Prostate gland (tissue), 2 donors: ENCODE data around the gene COA8. TPM values are rescaled to one million over a fixed set of nuclear protein-coding genes. Genes with fewer than 3 reads are reported as not detected.

ENCODE experiments used
- DNase-seq: peaks from one replicate; pipeline ENCODE4 v3.0.0-alpha.2; 2019; ENCODE audit warnings: low spot score
- H3K27ac ChIP-seq, 2 donors: fragments of 200-600 bp; sonication (generic); 2 replicates each; pipeline ENCODE4 v1.5.1; 2017 to 2019
- H3K27me3 ChIP-seq: fragments of 200-600 bp; sonication (generic); replicated peaks from 2 replicates; pipeline ENCODE4 v1.5.1; 2019; ENCODE audit not compliant: insufficient read depth
- H3K36me3 ChIP-seq, 2 donors: fragments of 200-600 bp; sonication (generic); 1 replicate in 1 of 2; 2 replicates in 1 of 2; pipeline versions ENCODE4 v1.5.1 to v1.8.1; 2017 to 2019
- H3K4me1 ChIP-seq: fragments of 200-600 bp; sonication (generic); replicated peaks from 2 replicates; pipeline ENCODE4 v1.5.1; 2019
- H3K4me3 ChIP-seq, 2 donors: fragments of 200-600 bp; sonication (generic); 2 replicates each; pipeline ENCODE4 v1.5.1; 2017 to 2019
- H3K9me3 ChIP-seq: fragments of 200-600 bp; sonication (generic); 2 replicates; pipeline ENCODE4 v1.5.1; 2017
- POLR2A ChIP-seq: fragments of 450-650 bp; IDR thresholded peaks from one replicate; pipeline ENCODE4 v1.6.1; 2016; ENCODE audit warnings: antibody characterized with exemption, mild to moderate bottlenecking
- POLR2AphosphoS5 ChIP-seq: sonication (generic); formaldehyde crosslinking; IDR thresholded peaks from one replicate; pipeline ENCODE4 v1.6.1; 2017; ENCODE audit warnings: antibody characterized with exemption
- WGBS: methylation state at CpG from one replicate; pipeline ENCODE4 v1.1.5; 2018; 5-methylcytosine and 5-hydroxymethylcytosine counted together
- intact Hi-C: fragments of 100-400 bp; cut with DNase I; formaldehyde crosslinking; loops from one replicate; pipeline ENCODE4 v1.14.2; 2022
- total RNA-seq, 2 donors: library from RNA; depleted of rRNA; stranded (reverse); fragments of >200 nt; gene quantifications; one replicate each; pipeline ENCODE4 v1.1.0, GENCODE V29; 2016
- TF ChIP-seq, protein P1 (sequence below), 4 experiments: fragments of 200-600 bp in 2 of 4; fragments of 450-650 bp in 2 of 4; sonication (generic) in 2 of 4; IDR thresholded peaks; 1 replicate in 3 of 4; 2 replicates in 1 of 4; pipeline ENCODE4 v1.5.1; 2016 to 2019; ENCODE audit warnings: antibody characterized with exemption in 4 of 4, mild to moderate bottlenecking in 2 of 4, moderate library complexity in 2 of 4

COA8 gene
- total RNA-seq, 2 donors from 2014 or later: 24.3 to 24.9 TPM

DNA sequence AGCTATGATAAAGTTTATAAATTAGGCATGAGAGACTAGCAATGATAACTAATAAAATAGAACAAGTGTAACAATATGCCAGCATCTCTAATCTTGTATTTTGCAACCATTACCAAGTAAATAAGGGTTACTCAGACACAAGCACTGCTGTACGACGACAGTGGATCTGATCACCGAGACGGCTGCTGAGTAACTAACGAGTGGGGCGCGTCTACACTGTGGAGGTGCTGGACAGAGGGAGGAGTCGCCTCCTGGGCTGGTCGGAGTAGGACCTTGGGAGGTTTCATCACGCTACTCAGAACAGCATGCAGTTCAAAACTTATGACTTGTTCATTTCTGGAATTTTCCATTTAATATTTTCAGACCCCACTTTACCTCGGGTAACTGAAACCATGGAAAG, 18.4 kb downstream of the COA8 start:
- 86% methylated on average over 11 of the region's 11 CpGs for WGBS
- Histone ChIP-seq H3K4me1 (peaks cover 9% of the 10 kb centered on the region), H3K27me3 (no peaks in the 10 kb centered on the region), H3K36me3 (no peaks in the 10 kb centered on the region), H3K4me3 (no peak overlapping the region), H3K27ac (peak overlapping the region in 1 of 2 donors; percentile 30), H3K9me3 (no peaks in the 10 kb centered on the region)
- no peak for DNase-seq
- TF ChIP-seq, protein P1, sequence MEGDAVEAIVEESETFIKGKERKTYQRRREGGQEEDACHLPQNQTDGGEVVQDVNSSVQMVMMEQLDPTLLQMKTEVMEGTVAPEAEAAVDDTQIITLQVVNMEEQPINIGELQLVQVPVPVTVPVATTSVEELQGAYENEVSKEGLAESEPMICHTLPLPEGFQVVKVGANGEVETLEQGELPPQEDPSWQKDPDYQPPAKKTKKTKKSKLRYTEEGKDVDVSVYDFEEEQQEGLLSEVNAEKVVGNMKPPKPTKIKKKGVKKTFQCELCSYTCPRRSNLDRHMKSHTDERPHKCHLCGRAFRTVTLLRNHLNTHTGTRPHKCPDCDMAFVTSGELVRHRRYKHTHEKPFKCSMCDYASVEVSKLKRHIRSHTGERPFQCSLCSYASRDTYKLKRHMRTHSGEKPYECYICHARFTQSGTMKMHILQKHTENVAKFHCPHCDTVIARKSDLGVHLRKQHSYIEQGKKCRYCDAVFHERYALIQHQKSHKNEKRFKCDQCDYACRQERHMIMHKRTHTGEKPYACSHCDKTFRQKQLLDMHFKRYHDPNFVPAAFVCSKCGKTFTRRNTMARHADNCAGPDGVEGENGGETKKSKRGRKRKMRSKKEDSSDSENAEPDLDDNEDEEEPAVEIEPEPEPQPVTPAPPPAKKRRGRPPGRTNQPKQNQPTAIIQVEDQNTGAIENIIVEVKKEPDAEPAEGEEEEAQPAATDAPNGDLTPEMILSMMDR (IDR thresholded peaks at IDR 0.05): no peak
- TF ChIP-seq POLR2A (no peak), POLR2AphosphoS5 (no peak)
- intact Hi-C loops: no loop called here

DNA sequence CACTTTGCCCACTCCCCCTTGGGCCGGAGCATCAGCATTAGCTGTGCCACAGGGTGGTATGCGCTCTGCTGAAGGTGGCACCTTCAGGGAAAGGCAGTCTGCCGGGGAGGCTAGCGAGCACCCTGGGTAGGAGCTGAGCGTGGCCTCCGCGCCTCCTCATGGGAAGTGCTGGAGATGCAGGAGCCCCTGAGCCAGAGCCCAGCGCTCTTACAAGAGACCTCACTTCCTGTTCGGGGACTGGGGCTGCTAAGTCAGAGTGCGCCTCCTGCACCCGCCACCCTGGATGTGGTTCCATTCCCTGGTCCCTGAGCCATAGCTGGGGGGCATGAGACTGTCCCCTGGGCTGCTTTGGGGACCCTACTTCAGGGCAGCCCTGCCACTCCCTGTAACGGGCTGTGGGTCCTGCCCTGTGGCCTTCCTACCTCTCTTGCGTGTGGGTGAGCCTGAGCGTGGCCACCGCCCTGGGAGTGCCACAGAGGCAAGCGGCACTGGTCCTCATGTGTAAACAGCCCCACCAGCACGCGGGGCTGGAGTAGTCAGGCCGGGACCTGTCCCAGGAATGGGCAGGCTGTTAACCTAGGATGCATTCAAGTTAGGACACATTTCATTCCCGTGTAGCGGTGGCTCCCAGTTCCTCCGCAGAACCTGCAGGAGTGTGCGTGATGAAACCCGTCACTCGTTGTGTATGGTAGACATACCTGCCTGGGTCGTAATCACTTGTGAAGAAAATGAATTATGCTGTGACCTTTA, 19.4 kb downstream of the COA8 start:
- Histone ChIP-seq H3K27me3 (no peaks in the 10 kb centered on the region), H3K4me1 (peaks cover 3% of the 10 kb centered on the region), H3K36me3 (no peaks in the 10 kb centered on the region), H3K9me3 (no peaks in the 10 kb centered on the region), H3K4me3 (no peak overlapping the region), H3K27ac (peak overlapping the region; percentile 30 to 56)
- WGBS: 57% methylated on average over 21 of the region's 26 CpGs
- peak; percentile 69 for DNase-seq
- no peak for TF ChIP-seq POLR2A
- TF ChIP-seq POLR2AphosphoS5: peak; percentile 56
- intact Hi-C loops: no loop called here

DNA sequence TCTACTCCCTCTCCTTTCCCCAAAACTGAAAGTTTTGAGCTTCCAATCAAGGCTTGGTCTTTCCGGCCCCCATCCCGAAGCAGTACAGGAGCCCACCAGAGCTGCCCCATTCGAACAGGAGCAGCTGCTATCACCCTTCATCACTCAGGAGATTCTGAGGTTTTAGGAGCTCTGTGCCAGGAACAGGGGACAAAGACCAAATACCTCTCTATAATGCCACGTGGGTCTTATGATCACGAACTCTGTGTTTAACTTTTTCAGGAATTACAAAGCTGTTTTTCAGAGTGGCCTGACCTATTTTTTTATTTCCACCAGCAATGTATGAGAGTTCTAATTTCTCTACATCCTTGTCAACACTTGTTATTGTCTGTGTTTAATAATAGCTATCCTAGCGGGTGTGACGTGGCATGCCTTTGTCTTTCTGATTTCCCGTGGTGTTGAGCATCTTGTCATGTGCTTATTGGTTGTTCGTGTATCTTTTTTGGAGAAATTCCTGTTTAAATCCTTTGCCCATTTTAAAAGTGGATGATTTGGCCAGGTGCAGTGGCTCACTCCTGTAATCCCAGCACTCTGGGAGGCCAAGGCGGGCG, 21.7 kb downstream of the COA8 start:
- no peak for TF ChIP-seq POLR2AphosphoS5
- TF ChIP-seq POLR2A: no peak
- TF ChIP-seq, protein P1 (IDR thresholded peaks at IDR 0.05): no peak
- H3K27ac ChIP-seq: no peak overlapping the region
- H3K27me3 ChIP-seq: no peaks in the 10 kb centered on the region
- H3K4me1 ChIP-seq: no peaks in the 10 kb centered on the region
- H3K4me3 ChIP-seq: no peak overlapping the region
- no peak for DNase-seq
- WGBS: 84% methylated on average over 11 of the region's 11 CpGs
- no peaks in the 10 kb centered on the region for H3K9me3 ChIP-seq
- no peaks in the 10 kb centered on the region for H3K36me3 ChIP-seq
- intact Hi-C loops: no loop called here

DNA sequence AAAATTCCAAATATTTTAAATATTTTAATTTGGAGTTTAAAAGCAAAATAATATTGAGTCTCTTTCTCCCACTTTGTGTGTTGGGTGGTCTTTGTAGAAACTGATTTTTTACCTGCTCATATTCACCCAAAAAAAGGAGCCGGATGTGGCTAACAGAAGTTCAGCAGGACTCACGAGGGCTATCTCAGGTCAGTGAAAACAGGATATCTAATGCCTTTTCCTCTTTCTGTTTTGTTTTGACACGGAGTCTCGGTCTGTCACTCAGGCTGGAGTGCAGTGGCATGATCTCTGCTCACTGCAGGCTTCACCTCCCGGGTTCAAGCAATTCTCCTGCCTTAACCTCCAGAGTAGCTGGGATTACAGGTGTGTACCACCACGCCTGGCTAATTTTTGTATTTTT, 30.8 kb downstream of the COA8 start:
- WGBS: 92% methylated on average over 6 of the region's 6 CpGs

DNA sequence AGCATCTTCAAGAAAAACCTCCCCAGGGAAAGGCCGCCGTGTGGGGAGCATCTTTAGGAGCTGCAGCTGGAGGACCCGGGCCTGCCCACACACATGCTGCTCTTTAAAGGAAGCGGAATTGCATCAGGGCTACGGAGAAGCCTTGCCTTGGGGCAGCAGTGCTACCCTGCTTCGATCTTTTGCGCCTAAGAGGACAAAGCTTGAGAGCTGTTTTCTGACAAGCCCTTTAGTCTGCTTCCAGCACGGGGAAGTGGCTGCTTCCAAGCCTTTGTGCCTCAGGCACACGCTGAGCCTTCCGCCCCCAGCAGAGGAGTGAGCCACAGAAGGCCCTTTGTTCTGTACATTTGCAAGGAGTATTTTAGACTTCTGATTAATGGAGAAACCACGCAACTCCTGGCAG, 31.5 kb downstream of the COA8 start:
- WGBS: 39% methylated on average over 11 of the region's 11 CpGs
- Histone ChIP-seq H3K27me3 (no peaks in the 10 kb centered on the region), H3K4me1 (no peaks in the 10 kb centered on the region), H3K27ac (peak overlapping the region; percentile 31 to 33), H3K9me3 (no peaks in the 10 kb centered on the region), H3K4me3 (no peak overlapping the region), H3K36me3 (no peaks in the 10 kb centered on the region)
- peak; percentile 67 for DNase-seq
- no peak for TF ChIP-seq POLR2A
- peak; percentile 65 for TF ChIP-seq POLR2AphosphoS5
- TF ChIP-seq, protein P1 (IDR thresholded peaks at IDR 0.05): no peak
- intact Hi-C loops: no loop called here

More for the DNA sequence above, 30.8 kb downstream of the COA8 start:
- Histone ChIP-seq H3K4me1 (no peaks in the 10 kb centered on the region), H3K9me3 (no peaks in the 10 kb centered on the region), H3K4me3 (no peak overlapping the region), H3K36me3 (no peaks in the 10 kb centered on the region), H3K27me3 (no peaks in the 10 kb centered on the region), H3K27ac (peak overlapping the region in 1 of 2 donors; percentile 33)
- no peak for TF ChIP-seq POLR2AphosphoS5
- DNase-seq: no peak
- intact Hi-C loops: no loop called here
